Activated naive CD8-positive, alpha-beta T cell treated with anti-CD3 and anti-CD28 coated beads, Interleukin-2, amount 50 U/mL, for 16 hours (primary cell): ENCODE results near the gene PCK1.
"Not testable (repeated sequence)": the region's sequence is repeated elsewhere in the genome, so short reads cannot be mapped to it uniquely, and the experiment has no call there.

Source experiments
- DNase-seq: peaks from one replicate; pipeline ENCODE4 v3.0.0-alpha.2; 2020; ENCODE audit warnings: low read depth, low spot score

Gene PCK1

GRCh38 chr20:57560554-57561355, at the start of gene PCK1:
PCK1 (plus strand) TSS chr20:57561110; CDS start chr20:57561412, 302 bp downstream.
- no peak for DNase-seq

DNA sequence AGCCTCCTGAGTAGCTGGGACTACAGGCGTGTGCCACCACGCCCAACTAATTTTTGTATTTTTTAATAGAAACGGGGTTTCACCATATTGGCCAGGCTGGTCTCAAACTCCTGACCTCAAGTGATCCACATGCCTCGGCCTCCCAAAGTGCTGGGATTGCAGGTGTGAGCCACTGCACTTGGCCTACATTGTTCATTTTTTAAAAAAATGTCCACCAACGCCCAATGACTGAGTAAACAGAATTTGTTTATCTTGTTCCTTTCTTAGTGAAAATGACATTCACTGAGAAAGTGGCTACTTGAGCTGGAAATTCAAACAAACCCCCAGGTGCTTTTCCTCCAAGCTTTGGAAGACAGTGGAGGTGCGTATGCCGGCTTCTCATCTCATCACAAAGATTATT, 49.2 kb upstream of the PCK1 start:
- DNase-seq: not testable (repeated sequence)

- no peak for DNase-seq
These were observed 48.5 kb upstream of the PCK1 start for GRCh38 chr20:57512432-57512831.

DNA sequence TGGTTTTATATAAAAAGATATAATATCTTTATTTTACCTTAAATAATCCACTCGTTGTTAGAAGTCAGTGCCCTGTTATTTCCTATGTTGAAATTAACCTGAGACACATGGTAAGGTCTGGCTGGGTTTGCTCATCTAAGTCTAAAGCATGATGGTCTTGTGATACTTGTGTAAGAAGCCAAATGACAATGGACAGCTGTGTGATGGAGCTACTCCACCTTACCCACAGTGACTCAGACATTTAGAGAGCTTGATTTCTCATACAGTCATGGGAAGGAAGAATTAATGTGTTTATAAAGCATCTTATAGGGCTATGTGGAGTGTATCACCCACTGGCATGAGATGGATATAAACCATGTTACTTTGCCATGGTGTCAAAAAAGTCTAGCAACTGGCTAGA, 47.7 kb upstream of the PCK1 start:
- no peak for DNase-seq

- no peak for DNase-seq
These were observed 46.6 kb upstream of the PCK1 start for GRCh38 chr20:57514273-57514751.

GRCh38 chr20:57517904-57518303, 43.0 kb upstream of the PCK1 start:
- DNase-seq: no peak

DNA sequence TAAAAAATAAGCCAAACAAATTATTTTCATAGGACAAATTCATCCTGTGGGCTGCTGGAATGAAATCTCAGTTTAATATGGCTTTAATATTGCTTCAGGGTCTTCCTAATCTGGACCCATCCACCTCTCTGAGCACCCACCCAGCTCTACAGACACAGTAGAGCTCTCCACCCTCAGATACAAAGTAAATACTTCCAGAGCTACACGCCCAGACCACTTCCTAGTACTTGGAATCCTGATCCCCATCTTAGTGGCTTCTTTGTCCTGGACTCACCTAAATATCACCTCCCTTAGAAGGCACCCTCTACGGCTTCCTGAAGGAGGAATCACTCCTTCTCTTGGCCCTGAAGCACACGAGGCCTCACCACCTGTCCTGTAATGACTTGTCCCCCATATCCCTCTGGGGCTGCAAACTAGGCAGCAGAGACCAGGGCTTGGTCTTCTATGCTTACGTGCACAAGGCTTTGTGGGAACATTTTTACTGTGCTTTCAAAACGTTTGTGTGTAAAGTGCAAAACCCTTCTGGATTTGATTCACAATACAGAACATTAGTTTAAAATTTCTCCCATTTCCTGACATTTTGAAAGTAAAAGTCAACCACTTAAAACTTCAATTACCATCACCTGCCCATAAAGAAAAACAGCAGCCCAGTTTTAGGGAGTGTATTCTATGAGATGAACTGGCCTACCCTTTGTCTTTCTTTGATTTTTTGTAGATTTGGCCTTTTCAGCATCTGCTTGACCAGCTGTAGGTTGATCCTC, 38.4 kb upstream of the PCK1 start:
- no peak for DNase-seq

GRCh38 chr20:57523782-57524181, 37.1 kb upstream of the PCK1 start:
- no peak for DNase-seq

GRCh38 chr20:57524511-57525176, 36.3 kb upstream of the PCK1 start, which contains the start of gene CTCFL:
CTCFL (minus strand) TSS chr20:57525140; CDS start chr20:57524205, 935 bp downstream.
- DNase-seq: no peak

DNA sequence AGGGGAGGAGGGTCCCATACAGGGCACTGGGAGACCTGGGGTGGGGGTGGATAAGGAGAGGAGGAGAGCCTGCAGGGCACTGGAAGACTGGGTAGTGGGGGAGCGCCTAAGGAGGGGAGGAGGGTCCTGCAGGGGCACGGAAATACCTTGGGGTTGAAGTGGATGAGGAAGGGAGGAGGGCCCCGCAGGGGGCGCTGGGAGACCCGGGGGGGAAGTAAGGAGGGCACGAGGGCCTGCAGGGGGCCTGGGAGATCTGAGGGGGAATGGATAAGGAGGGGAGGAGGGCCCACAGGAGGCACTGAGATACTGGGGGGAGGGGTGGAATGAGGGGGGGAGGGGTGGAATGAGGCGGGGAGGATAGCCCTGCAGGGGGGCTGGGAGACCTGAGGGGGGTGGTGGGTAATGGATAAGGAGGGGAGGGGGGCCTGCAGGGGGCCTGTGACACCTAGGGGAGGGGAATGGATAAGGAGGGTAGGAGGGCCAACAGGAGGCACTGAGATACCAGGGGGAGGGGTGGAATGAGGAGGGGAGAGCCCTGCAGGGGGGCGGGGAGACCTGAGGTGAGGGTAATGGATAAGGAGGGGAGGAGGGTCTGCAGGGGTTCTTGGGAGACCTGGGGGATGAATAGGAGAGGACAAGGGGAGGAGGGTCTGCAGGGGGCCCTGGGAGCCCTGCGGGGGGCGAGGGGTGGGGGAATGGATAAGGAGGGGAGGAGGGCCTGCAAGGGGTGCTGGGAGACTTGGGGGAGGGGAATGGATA, 35.4 kb upstream of the PCK1 start:
- DNase-seq: no peak

- no peak for DNase-seq
These were observed 34.6 kb upstream of the PCK1 start for GRCh38 chr20:57526087-57526884.

- DNase-seq: no peak
These were observed 33.9 kb upstream of the PCK1 start for GRCh38 chr20:57526885-57527460.

GRCh38 chr20:57527728-57528127, 33.2 kb upstream of the PCK1 start:
- no peak for DNase-seq

DNA sequence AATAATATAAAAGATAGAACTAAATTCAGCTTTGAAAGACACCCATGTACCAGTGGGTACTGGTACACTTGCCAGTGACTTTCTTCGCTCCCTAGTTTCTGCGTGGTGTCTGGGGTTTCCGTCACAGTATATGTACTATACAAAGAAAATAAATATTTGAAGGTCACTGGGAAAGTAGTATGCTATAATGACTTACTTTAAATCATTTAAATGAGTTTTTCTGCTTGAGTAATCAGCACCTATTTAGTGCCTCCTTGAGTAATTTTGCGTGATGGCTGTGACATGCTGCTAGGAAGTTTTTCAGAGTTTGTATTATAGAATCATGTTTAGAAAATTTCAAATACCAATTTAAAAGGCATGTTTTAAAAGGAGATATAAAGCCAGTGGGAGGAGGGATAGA, 32.8 kb upstream of the PCK1 start:
- DNase-seq: no peak

DNA sequence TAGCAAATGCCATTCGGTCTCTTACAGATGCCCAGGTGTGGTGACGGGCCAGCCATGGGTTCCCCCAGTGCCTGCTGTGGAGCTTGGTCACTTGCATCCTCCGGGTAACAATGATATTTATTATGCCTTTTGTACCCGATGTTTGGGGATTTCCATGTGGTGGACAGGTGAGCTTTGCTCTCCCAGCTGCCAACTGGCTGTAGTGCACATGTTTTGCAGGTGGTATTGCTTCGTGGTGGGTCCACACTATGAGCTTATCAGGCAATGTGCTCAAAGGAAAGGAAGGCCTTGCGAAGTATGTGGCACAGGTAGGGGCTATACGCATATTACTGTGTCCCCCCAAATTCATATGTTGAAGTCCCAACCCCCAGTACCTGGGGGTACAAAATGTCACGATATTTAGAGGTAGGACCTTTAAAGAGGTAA, 31.7 kb upstream of the PCK1 start:
- no peak for DNase-seq

DNA sequence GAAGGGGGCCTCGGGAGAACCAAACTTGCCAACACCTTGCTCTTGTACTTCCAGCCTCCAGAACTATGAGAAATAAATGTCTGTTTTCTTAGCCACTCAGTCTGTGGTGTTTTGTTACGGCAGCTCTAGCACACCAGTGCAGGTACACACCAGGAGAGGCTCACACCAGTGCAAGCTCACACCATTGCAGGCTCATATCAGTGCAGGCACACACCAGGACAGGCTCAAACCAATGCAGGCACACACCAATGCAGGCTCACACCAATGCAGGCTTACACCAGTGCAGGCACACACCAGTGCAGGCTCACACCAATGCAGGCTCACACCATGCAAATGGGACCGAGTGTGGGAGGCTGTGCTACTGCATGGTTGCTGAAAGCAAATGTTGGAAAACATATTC, 31.1 kb upstream of the PCK1 start:
- DNase-seq: no peak

GRCh38 chr20:57530327-57530981, 30.5 kb upstream of the PCK1 start:
- no peak for DNase-seq

DNA sequence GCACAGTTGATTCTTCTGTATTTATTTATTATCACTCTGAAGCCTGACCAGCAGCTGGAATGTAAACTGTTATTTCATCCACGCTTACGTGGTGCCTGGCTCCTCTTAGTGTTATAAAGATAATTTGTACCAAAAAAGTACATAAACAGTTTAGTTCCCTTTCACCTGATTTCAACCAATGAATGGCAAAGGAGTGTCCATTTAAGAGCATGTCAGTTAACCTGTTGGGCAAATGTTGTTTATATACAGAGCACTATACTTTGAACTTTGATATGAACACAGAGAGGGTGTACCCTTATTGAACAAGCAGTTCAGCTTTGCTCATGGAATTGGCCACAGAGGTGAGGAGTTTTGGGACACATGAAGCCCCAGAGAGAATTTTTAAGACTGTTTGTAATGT, 28.8 kb upstream of the PCK1 start:
- DNase-seq: no peak

GRCh38 chr20:57535297-57535696, 25.6 kb upstream of the PCK1 start:
- no peak for DNase-seq
